CD4-positive, alpha-beta memory T cell (primary cell): ENCODE measurements around the gene FAM81A. TPM values are rescaled to one million over a fixed set of nuclear protein-coding genes. Genes with fewer than 3 reads are reported as not detected.

Experiments
- CTCF ChIA-PET: fragments of 350-600 bp; sonication (Branson Sonifier 250); formaldehyde crosslinking; loops from one replicate; lab custom pipeline; 2021; ENCODE audit warnings: inconsistent platforms; ENCODE audit not compliant: partially characterized antibody; lab: Charles Lee
- POLR2A ChIA-PET: fragments of 350-600 bp; sonication (Branson Sonifier 250); formaldehyde crosslinking; loops from one replicate; lab custom pipeline; 2021; ENCODE audit not compliant: partially characterized antibody; lab: Charles Lee
- DNase-seq, 5 donors: peaks; one replicate each; pipeline versions ENCODE4 v3.0.0 to v3.0.0-alpha.2; 2020 to 2022; ENCODE audit warnings: mixed read lengths in 1 of 5
- H3K27ac ChIP-seq: one replicate; pipeline ENCODE4 v1.7.0; 2013; ENCODE audit warnings: low read depth, low read length
- H3K27me3 ChIP-seq: 2 replicates; pipeline ENCODE4 v1.7.0; 2013; ENCODE audit warnings: mild to moderate bottlenecking, low read length, moderate library complexity; ENCODE audit not compliant: insufficient read depth
- H3K36me3 ChIP-seq: 2 replicates; pipeline ENCODE4 v1.7.0; 2013; ENCODE audit warnings: mild to moderate bottlenecking, low read length, moderate library complexity; ENCODE audit not compliant: insufficient read depth
- H3K4me1 ChIP-seq: 2 replicates; pipeline ENCODE4 v1.7.0; 2013; ENCODE audit warnings: mild to moderate bottlenecking, low read length, moderate library complexity; ENCODE audit not compliant: insufficient read depth
- H3K4me3 ChIP-seq, 2 donors: one replicate each; pipeline ENCODE4 v1.7.0; 2013; ENCODE audit warnings: low read length in 2 of 2, mild to moderate bottlenecking in 1 of 2
- H3K9me3 ChIP-seq, 2 donors: one replicate each; pipeline ENCODE4 v1.7.0; 2013; ENCODE audit warnings: low read length in 2 of 2, control low read depth in 1 of 2; ENCODE audit not compliant: control insufficient read depth in 1 of 2
- H3K27ac Mint-ChIP-seq, 7 donors: one replicate each; pipeline ENCODE4 v1.8.0; 2020 to 2021; ENCODE audit warnings: mixed read lengths in 7 of 7, mild to moderate bottlenecking in 6 of 7, inconsistent platforms in 3 of 7, moderate library complexity in 3 of 7
- H3K27me3 Mint-ChIP-seq, 2 donors: one replicate each; pipeline ENCODE4 v1.8.0; 2020 to 2021; ENCODE audit warnings: mixed read lengths in 2 of 2
- H3K36me3 Mint-ChIP-seq, 2 donors: one replicate each; pipeline ENCODE4 v1.8.0; 2020 to 2021; ENCODE audit warnings: mixed read lengths in 2 of 2, inconsistent platforms in 1 of 2, mild to moderate bottlenecking in 1 of 2
- H3K4me1 Mint-ChIP-seq, 4 donors: one replicate each; pipeline ENCODE4 v1.8.0; 2020 to 2021; ENCODE audit warnings: mixed read lengths in 4 of 4, mild to moderate bottlenecking in 1 of 4
- H3K4me3 Mint-ChIP-seq, 8 donors: one replicate each; pipeline ENCODE4 v1.8.0; 2020 to 2021; ENCODE audit warnings: mixed read lengths in 8 of 8, mild to moderate bottlenecking in 7 of 8, moderate library complexity in 6 of 8, inconsistent platforms in 3 of 8
- H3K9me3 Mint-ChIP-seq, 8 donors: one replicate each; pipeline ENCODE4 v1.8.0; 2020 to 2021; ENCODE audit warnings: mixed read lengths in 8 of 8, mild to moderate bottlenecking in 5 of 8, inconsistent platforms in 3 of 8, moderate library complexity in 1 of 8
- intact Hi-C: fragments of 100-400 bp; cut with micrococcal nuclease; formaldehyde crosslinking; loops from one replicate; pipeline ENCODE4 v1.15.1; 2023
- polyA plus RNA-seq, 2 donors: library from polyadenylated mRNA; unstranded; fragments of 300-500 nt; fragmentation: Illumina TruSeq; gene quantifications; one replicate each; pipeline ENCODE4 v1.2.3, GENCODE V29; 2021
- total RNA-seq, 2 experiments: library from RNA; stranded (reverse); gene quantifications; one replicate each; pipeline ENCODE4 v1.2.3, GENCODE V29; 2021

The FAM81A gene
- total RNA-seq (not detected), polyA plus RNA-seq (not detected)

- Mint-ChIP-seq H3K27me3 (peaks cover 34 to 48% of the 10 kb centered on the region in 2 donors), H3K27ac (no peak within 1 kb of the TSS), H3K36me3 (no peaks in the 10 kb centered on the region), H3K4me1 (peaks cover 12 to 28% (median 21%) of the 10 kb centered on the region in 4 donors), H3K4me3 (peak within 1 kb of the TSS; percentile 72 to 87 (median 84)), H3K9me3 (no peaks in the 10 kb centered on the region)
- POLR2A ChIA-PET: no interaction called here
- peak within 1 kb of the TSS in 1 of 2 donors; percentile 49 for H3K4me3 ChIP-seq
- CTCF ChIA-PET: no interaction called here
- H3K27me3 ChIP-seq: peaks cover 24% of the 10 kb centered on the region
- H3K4me1 ChIP-seq: peaks cover 15% of the 10 kb centered on the region
- intact Hi-C loops: no loop called here
- no peaks in the 10 kb centered on the region for H3K9me3 ChIP-seq
- H3K36me3 ChIP-seq: no peaks in the 10 kb centered on the region
- DNase-seq: peak in 4 of 5 donors; percentile 10 to 21 (median 16)
- no peak within 1 kb of the TSS for H3K27ac ChIP-seq
Measured at GRCh38 chr15:59437817-59438624, at the start of gene FAM81A. FAM81A (plus strand) TSS chr15:59438186; CDS start chr15:59458627, 20,441 bp downstream.

- peaks cover 0 to 2% of the 10 kb centered on the region in 2 donors for H3K27me3 Mint-ChIP-seq
- DNase-seq: no peak
- ChIA-PET CTCF (no interaction called here), POLR2A (no interaction called here)
- peak overlapping the region in 1 of 8 donors; percentile 15 for H3K4me3 Mint-ChIP-seq
- H3K27ac Mint-ChIP-seq: peak overlapping the region in 1 of 7 donors; percentile 63
- H3K9me3 Mint-ChIP-seq: no peaks in the 10 kb centered on the region
- Histone ChIP-seq H3K27me3 (no peaks in the 10 kb centered on the region), H3K36me3 (no peaks in the 10 kb centered on the region), H3K4me1 (no peaks in the 10 kb centered on the region), H3K9me3 (no peaks in the 10 kb centered on the region), H3K4me3 (no peak overlapping the region), H3K27ac (no peak overlapping the region)
- intact Hi-C loops: no loop called here
- H3K36me3 Mint-ChIP-seq: no peaks in the 10 kb centered on the region
- peaks cover 0 to 5% (median under 1%) of the 10 kb centered on the region in 4 donors for H3K4me1 Mint-ChIP-seq
Measured at GRCh38 chr15:59388670-59389069, 49.3 kb upstream of the FAM81A start.

- Histone ChIP-seq H3K27ac (no peak overlapping the region), H3K27me3 (no peaks in the 10 kb centered on the region), H3K9me3 (no peaks in the 10 kb centered on the region), H3K4me3 (no peak overlapping the region), H3K4me1 (no peaks in the 10 kb centered on the region), H3K36me3 (no peaks in the 10 kb centered on the region)
- Mint-ChIP-seq H3K27ac (no peak overlapping the region), H3K4me1 (peaks cover 0 to 2% (median 0%) of the 10 kb centered on the region in 4 donors), H3K27me3 (peaks cover 8 to 10% of the 10 kb centered on the region in 2 donors), H3K36me3 (no peaks in the 10 kb centered on the region), H3K9me3 (no peaks in the 10 kb centered on the region), H3K4me3 (no peak overlapping the region)
- ChIA-PET POLR2A (no interaction called here), CTCF (no interaction called here)
- intact Hi-C loops: no loop called here
- no peak for DNase-seq
Measured at GRCh38 chr15:59392299-59392698, 45.7 kb upstream of the FAM81A start.

- POLR2A ChIA-PET: no interaction called here
Measured at GRCh38 chr15:59394166-59394661, 43.8 kb upstream of the FAM81A start.

GRCh38 chr15:59396211-59396610 lies 41.8 kb upstream of the FAM81A start:
- Mint-ChIP-seq H3K36me3 (no peaks in the 10 kb centered on the region), H3K27me3 (peaks cover 14% of the 10 kb centered on the region in 2 donors), H3K4me1 (no peaks in the 10 kb centered on the region), H3K9me3 (no peaks in the 10 kb centered on the region), H3K4me3 (no peak overlapping the region), H3K27ac (no peak overlapping the region)
- no peaks in the 10 kb centered on the region for H3K4me1 ChIP-seq
- H3K4me3 ChIP-seq: no peak overlapping the region
- ChIA-PET POLR2A (no interaction called here), CTCF (no interaction called here)
- no peaks in the 10 kb centered on the region for H3K27me3 ChIP-seq
- DNase-seq: no peak
- no peaks in the 10 kb centered on the region for H3K36me3 ChIP-seq
- intact Hi-C loops: no loop called here
- no peak overlapping the region for H3K27ac ChIP-seq
- no peaks in the 10 kb centered on the region for H3K9me3 ChIP-seq

More at GRCh38 chr15:59394166-59394661, 43.8 kb upstream of the FAM81A start:
- H3K4me1 ChIP-seq: no peaks in the 10 kb centered on the region
- no peaks in the 10 kb centered on the region for H3K27me3 ChIP-seq
- H3K9me3 ChIP-seq: no peaks in the 10 kb centered on the region
- H3K4me3 ChIP-seq: no peak overlapping the region
- intact Hi-C loops: no loop called here
- H3K27ac ChIP-seq: no peak overlapping the region
- no peaks in the 10 kb centered on the region for H3K36me3 Mint-ChIP-seq
- peaks cover 0 to 2% (median 0%) of the 10 kb centered on the region in 4 donors for H3K4me1 Mint-ChIP-seq
- peaks cover 8 to 12% of the 10 kb centered on the region in 2 donors for H3K27me3 Mint-ChIP-seq
- no peak overlapping the region for H3K4me3 Mint-ChIP-seq
- CTCF ChIA-PET: no interaction called here
- no peak for DNase-seq
- H3K27ac Mint-ChIP-seq: no peak overlapping the region
- no peaks in the 10 kb centered on the region for H3K36me3 ChIP-seq
- no peaks in the 10 kb centered on the region for H3K9me3 Mint-ChIP-seq

GRCh38 chr15:59396679-59397078 lies 41.3 kb upstream of the FAM81A start:
- no peaks in the 10 kb centered on the region for H3K9me3 ChIP-seq
- H3K36me3 ChIP-seq: no peaks in the 10 kb centered on the region
- no peak overlapping the region for H3K4me3 ChIP-seq
- ChIA-PET POLR2A (no interaction called here), CTCF (no interaction called here)
- peak overlapping the region in 1 of 8 donors; percentile 58 for H3K4me3 Mint-ChIP-seq
- no peak overlapping the region for H3K27ac Mint-ChIP-seq
- H3K27me3 ChIP-seq: no peaks in the 10 kb centered on the region
- no peaks in the 10 kb centered on the region for H3K4me1 Mint-ChIP-seq
- H3K27me3 Mint-ChIP-seq: peaks cover 14% of the 10 kb centered on the region in 2 donors
- H3K4me1 ChIP-seq: no peaks in the 10 kb centered on the region
- intact Hi-C loops: no loop called here
- DNase-seq: no peak
- no peaks in the 10 kb centered on the region for H3K9me3 Mint-ChIP-seq
- H3K27ac ChIP-seq: no peak overlapping the region
- no peaks in the 10 kb centered on the region for H3K36me3 Mint-ChIP-seq

- Mint-ChIP-seq H3K4me3 (no peak overlapping the region), H3K9me3 (no peaks in the 10 kb centered on the region), H3K36me3 (no peaks in the 10 kb centered on the region), H3K27me3 (peaks cover 14% of the 10 kb centered on the region in 2 donors), H3K27ac (no peak overlapping the region), H3K4me1 (no peaks in the 10 kb centered on the region)
- no peaks in the 10 kb centered on the region for H3K4me1 ChIP-seq
- no peak overlapping the region for H3K4me3 ChIP-seq
- H3K9me3 ChIP-seq: no peaks in the 10 kb centered on the region
- DNase-seq: no peak
- intact Hi-C loops: no loop called here
- no peaks in the 10 kb centered on the region for H3K27me3 ChIP-seq
- POLR2A ChIA-PET: no interaction called here
- H3K36me3 ChIP-seq: no peaks in the 10 kb centered on the region
- CTCF ChIA-PET: no interaction called here
- H3K27ac ChIP-seq: no peak overlapping the region
Measured at GRCh38 chr15:59398220-59398619, 39.8 kb upstream of the FAM81A start.
